ENCODE results near the gene LMF2.
"Not testable (repeated sequence)": the region's sequence is repeated elsewhere in the genome, so short reads cannot be mapped to it uniquely, and the experiment has no call there.

Gene LMF2

DNA sequence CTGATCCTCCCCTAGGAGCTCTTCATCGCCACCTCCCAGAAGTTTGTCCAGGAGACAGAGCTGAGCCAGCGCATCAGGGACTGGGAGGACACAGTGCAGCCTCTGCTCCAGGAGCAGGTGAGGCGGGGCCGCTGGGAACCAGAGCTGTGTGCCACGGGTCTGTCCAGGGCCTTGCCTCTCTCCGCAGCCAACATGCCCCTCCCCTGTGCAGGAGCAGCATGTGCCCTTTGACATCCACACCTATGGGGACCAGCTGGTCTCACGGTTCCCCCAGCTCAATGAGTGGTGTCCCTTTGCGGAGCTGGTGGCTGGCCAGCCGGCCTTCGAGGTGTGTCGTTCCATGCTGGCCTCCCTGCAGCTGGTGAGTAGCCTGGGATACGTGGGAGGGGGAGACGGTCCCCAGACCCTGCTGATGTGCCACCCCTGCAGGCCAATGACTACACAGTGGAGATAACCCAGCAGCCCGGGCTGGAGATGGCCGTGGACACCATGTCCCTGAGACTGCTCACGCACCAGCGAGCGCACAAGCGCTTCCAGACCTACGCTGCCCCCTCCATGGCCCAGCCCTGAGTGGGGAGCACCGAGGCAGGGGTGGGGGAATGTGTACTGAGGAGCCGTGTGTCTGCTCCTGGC is 15.4 kb upstream of the LMF2 start:
- DNase-seq, result no peak

DNA sequence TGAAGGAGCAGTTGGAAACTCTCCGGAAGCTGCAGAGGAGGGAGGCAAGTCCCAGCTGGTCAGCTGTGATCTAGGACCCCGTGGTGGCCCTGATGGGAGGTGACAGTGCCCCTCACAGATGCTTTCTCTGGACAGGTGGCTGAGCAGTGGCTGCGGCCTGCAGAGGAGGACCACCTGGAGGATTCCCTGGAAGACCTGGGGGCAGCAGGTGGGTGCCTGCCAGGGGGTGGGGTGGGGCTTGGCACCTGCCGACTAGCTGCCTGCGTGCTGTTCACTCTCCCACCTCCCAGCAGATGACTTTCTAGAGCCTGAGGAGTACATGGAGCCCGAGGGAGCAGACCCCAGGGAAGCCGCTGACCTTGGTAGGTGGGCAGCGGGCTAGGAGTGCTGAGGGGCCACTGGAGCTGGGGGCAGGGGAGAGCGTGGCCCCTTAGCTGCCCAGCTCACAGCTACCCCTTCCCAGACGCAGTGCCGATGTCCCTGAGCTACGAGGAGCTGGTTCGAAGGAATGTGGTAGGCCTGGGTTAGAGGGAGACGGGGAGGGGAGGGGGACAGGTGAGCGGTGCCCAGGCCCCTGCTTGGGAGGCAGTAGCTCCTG is 14.8 kb upstream of the LMF2 start:
- no peak for DNase-seq

DNA sequence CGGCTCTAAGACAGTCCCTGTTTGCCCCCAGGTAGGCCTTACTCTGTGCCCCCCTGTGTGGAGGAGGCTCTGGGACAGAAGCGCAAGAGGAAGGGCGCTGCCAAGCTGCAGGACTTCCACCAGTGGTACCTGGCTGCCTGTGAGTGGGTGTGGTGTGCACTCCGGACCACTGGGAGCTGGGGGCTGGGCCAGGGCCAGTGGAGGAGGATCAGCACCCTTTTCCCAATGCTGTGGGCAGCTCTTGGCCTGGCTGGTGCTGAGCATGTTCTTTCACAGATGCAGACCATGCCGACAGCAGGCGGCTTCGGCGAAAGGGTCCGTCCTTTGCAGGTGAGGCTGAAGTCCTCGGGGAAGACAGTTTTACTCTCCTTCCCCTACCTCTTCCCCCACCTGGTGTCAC is 14.2 kb upstream of the LMF2 start:
- DNase-seq, result no peak

DNA sequence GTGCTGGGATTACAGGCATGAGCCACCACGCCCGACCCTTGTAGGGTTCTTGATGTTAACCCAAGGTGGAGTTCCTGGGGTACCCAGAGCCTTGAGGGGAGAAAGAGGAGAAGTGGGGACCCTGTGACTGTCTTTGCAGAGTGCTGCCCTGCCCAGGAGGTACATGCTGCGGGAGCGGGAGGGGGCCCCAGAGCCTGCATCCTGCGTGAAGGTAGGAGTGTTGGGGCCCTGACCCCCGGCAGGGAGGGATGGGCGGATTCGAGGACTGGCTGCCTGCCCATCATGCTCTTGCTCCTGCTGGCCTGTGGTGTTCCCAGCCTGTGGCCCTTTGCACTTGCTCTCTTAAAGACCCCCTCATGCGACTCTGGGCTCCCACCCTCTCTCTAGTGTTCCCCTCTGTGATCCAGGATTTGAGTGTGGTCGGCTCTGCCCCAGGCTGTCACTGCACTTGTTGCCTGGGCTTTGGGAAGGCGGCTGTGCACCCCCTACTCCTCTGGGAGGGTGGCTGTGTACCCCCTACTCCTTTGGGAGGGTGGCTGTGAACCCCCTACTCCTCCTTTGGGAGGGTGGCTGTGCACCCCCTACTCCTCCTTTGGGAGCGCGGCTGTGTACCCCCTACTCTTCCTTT is 13.4 kb upstream of the LMF2 start:
- no peak for DNase-seq

DNA sequence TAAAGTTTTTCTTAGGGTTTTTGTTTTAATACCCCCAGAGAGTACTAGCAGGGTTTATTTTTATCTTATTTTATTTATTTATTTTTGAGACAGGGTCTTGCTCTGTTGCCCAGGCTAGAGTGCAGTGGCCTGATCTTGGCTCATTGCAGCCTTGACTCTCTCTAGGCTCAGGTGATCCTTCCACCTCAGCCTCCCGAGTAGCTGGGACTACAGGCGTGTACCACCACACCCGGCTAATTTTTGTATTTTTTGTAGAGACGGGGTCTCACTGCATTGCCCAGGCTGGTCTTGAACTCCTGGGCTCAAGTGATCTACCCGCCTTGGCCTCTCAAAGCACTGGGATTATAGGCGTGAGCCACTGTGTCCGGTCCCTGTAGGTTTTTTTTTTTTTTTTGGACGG is 12.7 kb upstream of the LMF2 start:
- DNase-seq, result not testable (repeated sequence)

DNA sequence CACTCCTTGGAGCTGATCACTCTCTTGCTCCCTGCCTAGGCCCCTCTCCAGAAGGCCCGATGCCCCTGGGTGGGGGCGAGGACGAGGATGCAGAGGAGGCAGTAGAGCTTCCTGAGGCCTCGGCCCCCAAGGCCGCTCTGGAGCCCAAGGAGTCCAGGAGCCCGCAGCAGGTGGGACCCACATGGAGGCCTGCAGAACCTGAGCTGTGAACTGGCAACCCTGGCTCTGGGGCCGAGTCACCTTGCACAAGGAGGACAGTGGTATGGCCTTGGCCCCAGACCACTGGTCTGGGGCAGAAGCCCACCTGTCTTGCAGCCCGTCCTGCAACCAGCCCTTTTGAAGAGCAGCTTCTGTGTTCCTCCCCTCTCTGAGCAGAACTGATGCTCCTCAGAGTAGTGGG is 11.6 kb upstream of the LMF2 start:
- DNase-seq, result no peak

DNA sequence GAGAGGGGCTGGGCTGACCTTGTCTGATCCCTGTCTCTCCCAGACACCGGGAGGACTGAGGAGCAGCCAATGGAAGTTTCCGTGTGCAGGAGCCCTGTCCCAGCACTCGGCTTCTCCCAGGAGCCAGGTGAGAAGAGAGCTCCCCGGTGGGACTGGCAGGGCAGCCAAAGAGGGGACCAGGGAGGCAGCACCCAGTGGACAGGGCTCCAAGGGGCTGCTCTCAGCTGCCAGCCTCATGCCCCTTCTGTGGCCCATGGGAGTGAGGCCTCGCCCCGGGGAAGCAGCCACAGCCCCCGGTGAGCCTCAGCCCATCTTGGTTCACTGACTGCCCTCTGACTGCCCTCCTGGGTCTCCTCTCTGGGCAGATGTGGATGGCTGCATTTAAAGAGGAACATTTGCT is 11.1 kb upstream of the LMF2 start:
- DNase-seq, result no peak

DNA sequence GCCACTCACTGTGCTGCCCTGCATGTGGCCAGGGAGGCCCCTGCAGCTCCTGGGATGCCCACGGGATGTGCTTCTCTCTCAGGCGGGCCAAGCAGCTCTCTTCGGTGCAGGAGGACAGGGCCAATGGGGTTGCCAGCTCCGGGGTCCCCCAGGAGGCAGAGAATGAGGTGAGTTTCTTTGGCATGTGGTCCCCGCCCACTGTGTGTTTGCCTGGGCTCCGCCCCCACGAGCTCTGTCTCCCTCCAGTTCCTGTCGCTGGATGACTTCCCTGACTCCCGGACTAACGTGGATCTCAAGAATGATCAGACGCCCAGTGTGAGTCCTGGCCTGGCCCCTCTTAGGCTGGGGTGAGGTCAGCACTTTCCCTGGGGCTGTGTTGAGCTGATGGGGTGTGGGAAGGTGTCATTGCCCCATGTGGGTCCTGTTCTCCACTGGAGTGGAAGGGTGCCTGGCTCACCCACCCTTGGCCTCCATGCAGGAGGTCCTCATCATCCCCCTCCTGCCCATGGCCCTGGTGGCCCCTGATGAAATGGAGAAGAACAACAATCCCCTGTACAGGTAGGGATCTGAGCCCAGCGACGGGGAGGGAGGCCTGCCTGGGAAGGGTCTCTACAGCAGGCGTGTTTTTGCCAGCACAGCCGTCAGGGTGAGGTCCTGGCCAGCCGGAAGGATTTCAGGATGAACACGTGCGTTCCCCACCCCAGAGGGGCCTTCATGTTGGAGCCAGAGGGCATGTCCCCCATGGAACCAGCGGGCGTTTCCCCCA is 10.2 kb upstream of the LMF2 start:
- DNase-seq, result no peak

DNA sequence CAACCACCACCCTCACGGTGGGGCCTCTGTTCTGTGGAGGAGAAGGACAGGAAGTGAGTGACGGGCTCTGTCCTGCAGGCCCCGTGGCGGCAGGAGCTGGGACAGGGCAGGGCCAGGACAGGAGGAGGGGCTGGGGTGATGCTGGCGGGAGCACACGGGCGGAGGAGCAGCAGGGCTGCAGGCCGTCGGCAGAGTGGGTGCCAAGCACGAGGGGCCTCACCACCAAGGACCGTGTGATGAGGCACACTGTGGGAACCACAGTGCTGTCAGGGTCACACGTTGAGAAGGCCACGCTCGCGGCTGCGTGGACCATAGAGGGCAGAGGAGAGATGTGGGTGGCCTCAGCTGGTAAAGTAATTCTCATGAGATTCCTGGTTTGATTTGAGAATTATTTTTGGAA is 9.4 kb upstream of the LMF2 start:
- no peak for DNase-seq

DNA sequence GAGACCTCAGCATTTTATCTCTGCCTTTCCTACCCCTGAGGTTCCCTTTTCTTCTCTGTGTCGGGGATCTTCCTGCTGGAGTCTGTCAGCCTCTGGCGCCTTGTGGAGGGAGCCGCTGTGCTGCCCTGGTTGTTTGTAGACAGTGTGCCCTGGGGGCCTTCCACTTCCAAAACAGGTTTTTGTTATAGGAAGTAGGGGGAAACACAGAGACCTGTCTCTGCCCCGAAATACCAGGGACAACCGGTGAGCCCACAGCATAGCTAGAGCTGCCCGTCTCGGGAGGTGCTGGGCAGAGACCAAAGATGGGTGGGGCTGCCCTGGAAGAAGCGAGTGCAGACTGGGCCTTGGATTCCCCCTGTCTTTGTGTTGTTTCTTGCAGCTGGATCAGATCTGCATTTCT is 8.6 kb upstream of the LMF2 start:
- no peak for DNase-seq

DNA sequence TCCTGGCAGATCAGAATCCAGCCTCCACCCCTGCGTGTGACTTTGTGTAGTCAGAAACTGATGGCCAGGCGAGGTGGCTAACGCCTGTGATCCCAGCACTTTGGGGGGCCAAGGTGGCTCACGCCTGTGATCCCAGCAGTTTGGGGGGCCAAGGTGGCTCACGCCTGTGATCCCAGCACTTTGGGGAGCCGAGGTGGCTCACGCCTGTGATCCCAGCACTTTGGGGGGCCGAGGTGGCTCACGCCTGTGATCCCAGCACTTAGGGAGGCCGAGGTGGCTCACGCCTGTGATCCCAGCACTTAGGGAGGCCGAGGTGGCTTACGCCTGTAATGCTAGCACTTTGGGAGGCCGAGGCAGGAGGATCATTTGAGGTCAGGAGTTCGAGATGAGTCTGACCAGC is 5.7 kb upstream of the LMF2 start:
- DNase-seq, result no peak

DNA sequence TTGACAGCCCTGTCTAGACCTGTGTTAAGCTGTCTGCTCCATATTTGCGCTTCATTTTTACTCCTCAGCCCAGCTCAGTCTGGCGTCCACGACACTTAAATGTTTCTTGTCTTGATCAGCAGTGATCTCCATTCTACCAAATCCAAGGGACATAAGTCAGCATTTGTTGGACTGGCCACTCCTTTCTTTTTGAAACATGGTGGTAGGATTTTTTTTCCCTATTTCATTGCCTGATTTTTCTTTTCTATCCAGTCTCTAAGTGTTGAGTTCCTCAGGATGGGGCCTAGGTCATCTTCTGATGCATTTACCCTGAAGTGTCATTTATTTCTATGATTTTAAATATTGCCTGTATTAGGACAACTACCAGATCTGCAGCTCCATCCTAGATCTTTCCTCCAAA is 1.4 kb upstream of the LMF2 start:
- DNase-seq, result no peak

DNA sequence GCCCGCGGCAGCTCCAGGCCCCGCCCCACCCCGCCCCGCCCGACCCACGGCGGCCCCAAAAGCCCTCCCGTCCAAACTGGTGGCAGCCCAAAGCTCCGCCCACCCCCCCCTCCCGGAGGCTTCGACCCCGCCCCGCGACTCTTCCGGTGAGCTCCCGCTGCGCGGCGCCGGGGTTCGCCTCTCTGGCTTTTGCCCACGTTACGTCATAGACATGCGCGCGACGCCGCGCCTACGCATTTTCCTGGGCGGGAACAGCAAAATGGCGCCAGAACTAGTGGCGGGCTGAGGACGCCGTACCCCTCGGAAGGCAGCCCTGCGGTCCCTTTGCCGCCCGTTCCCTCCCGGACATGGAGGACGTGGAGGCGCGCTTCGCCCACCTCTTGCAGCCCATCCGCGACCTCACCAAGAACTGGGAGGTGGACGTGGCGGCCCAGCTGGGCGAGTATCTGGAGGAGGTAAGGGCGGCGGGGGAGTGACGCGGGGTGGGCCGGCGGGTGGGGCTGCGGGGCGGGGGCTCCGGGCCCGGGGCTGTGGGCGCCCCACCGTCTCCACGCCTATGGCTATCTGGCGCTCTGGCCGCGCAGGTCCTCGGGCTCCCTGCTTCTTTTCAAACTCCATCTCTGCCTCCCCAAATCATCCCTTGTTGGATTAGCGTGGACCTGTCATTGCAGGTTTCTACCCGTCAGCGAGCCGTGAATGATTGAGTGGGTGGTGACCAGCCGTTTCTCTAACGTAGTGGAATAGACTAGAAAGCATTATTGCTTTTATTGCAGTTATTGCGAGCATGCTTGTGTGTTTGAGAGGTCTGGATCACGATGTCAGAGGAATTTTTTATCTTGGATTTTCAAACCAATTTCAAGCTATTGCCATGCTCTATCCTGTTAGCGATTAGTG is 736 bp upstream of the LMF2 start, which contains the start of gene NCAPH2:
Gene NCAPH2, plus strand, starts transcription at position 234 of the 894 bp plus-strand sequence. Its CDS starts 114 bp downstream, at position 348.
- peak; percentile 100 for DNase-seq

DNA sequence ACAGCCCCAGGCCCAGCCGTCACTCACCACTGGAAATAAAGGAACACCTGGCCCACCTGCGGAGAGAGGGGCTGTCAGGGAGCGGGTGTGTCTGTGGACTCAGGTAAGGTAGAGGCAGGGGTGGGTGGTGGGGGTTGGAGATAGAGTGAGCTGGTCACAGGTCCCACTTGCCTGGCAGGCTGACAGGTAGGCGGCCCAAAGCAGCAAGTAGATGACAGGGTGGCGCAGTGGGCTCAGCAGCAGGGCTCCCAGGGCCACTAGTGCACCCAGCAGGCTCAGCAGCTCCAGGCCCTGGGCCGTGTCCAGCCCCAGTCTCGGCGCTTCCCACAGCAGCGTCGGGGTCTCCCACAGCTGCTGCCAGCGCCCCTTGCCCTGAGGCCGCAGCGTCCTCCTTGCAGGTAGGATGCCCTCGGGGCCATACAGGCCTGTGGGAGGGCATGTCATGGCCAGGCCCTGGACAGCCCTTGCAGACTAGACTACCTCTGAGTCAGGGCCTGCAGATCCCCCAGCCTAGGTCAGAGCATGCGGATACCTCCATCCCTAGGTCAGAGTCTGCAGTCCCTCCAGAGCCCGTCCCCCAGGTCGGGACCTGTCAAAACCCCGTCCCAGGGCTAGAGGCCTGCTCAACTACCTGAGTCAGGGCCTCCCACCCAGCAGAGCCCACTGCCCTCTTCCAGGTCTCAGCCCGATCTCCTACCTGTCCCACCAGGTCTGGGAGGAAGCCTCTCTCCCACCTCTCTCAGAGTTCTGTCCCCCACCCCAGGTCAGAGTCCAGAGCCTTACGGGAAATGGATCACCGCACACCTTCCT is 686 bp downstream of the LMF2 start:
- DNase-seq, result no peak

DNA sequence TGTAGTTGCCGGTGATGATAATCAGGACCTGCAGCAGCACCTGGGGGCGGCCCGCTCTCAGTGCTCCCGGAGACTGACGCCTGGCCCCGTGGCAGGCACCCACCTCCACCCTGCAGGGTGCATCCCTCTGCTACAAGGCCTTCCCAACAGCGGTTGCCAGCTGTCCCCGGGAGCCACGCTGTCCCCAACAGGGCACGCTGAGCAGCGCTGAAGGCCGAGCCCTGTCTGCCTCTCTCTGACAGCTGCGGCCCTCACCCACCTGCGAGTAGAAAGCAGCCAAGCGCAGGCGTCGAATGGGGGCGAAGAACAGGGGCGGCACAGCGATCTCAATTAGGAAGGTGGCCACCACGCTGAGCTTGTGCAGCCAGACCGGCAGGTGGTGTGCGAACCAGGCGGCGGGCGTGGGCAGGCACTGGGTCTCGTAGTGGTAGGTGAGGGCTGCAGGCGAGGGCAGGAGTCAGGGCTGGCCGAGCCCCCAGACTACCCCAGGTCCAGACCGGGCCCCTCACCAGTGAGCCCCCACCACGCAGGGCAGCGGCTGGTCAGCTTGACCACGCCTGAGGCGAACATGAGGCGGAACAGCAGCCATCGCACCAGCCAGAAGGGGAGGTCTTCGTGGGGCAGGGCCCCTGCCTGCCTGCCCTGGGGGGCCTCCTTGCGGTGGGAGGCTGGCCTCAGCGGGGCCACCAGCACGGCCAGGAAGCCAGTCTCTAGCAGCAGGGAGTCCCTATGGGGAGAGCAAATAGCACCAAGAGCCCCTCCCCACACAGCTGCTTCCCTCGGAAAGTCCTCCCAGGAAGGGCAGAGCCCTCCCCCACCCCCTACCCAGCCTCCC is 1.5 kb downstream of the LMF2 start:
- DNase-seq, result no peak

DNA sequence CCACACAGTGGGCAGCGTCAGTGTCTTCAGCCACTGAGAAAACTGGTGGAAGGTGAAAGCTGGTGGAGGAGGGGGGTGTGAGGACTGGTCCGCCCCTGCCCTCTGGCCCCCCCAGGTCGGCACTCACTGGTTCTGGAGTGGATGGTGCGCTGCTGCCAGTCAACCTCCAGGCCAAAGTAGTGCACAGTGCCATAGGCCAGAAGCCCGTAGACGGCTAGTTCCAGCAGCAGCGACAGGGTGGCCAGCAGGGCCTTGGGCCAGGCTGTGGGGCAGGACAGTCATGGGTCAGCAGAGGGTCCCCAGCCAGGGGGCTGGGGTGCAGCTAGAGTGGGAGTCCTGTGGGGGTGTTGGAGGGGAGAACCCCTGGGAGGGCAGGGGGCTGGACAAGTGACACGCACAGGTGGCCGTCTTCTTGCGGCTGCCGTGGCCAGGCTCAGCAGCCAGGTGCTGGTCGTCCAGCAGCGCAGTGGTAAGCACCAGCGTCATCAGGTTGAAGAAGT is 2.2 kb downstream of the LMF2 start:
- DNase-seq, result no peak

DNA sequence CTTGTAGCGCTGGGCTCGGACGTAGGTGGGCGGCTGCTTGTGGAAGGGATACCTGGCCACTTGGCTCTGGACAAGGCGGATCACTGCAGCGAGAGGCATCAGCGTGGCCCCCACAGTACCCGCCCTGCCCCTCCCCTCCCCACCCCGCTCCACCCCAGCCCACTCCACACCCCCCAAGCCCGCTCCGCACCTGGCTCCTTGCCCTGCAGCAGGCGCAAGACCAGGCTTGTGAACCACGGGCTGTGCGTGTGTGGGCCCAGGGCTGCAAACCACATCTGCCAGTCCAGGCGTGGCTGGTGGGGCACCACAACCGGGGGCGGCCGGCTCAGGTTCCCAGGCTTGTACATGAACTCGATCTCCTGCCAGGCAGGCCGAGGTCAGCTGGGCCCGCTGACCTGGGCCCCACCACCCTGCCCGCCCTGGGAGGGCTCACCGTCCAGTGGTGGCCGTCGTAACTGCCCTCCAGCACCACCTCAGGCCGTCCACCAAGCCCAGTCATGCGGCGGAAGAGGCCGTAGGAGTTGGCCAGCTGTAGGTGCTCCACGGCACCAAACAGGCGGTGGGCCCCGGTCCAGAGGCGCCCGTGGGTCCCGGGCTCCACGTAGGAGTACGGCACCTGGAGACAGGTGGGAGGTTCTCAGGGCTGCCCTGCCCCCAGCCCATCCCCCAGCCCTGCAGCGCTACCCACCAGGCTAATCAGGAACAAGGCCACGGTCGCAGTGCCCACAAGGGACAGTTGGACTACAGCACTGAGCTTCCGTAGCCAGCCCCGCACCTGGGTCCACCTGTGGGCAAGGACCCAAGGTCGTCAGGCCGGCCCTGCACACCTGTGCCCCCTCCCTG is 2.9 kb downstream of the LMF2 start:
- no peak for DNase-seq

DNA sequence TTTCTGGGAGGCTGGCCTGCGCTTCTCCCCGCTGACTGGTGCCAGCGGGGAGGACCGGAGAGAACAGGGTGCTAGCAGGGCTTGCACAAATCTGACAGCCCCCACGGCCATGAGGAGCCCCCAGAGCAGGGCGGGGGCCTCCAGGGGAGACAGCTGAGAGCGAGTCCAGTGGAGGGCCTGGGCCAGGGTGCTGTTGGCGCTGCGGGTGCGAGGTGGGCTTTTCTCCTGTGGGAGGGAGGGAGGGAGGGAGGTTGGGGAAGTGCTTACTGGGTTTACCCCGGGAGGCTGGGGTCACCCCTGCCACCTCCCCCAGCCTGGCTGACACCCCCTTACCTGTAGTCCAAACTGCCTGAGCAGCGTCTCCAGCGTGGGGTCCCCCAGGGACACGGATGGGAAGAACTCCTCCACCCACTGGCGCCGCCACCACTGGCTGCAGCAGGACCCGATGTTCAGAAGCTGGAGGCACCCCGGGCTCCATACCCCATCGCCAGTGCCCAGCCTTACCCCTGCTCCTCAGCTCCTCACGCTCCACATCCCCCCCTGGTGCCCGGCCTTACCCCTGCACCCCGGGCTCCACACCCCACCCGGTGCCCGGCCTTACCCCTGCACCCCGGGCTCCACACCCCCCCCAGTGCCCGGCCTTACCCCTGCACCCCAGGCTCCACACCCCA is 3.9 kb downstream of the LMF2 start:
- DNase-seq, result no peak
